NCI-H2081 (cell line): ENCODE measurements around the gene PODN.

Experiments
- DNase-seq, 2 experiments: peaks; one replicate each; lab custom pipeline; 2025; lab: John Stamatoyannopoulos, UW

Gene PODN

DNA sequence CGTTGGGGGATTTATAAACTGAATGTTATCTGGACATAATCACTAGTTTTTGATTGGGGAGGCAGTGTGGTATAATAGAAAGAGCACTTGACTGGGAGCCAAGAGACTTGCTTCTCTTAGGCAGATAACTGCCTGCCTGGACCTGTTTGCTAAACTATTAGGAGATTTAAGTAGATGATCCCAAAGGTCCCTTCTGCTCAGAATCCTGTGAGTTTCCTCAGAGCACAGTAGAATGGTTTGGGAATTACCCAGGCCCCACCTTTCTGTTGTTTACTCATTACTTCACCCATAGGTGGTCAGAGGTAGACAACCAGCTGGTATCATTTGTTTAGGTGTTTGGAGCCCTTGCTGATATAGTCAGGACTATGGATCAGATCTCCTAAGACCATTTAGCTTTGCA is 10.3 kb upstream of the PODN start:
- no peak for DNase-seq

DNA sequence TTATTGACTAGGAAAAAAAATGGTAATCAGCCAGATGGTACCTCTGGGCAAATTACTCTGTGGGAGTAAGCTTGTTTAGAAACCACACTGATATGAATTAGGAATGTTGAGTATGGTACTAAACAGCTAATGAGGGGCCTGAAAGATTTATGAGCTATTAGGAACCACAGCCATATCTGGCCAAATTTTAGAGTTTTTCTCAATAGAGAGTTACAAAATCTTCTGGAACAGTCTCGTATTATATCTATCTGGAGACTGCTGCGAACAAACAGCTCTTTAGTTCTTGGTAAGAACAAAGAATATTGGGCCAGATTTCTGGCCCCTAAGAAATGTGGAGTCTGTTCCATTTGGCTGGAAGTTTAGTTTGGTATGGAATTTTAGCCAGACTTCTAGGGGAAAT is 4.9 kb upstream of the PODN start:
- no peak for DNase-seq

DNA sequence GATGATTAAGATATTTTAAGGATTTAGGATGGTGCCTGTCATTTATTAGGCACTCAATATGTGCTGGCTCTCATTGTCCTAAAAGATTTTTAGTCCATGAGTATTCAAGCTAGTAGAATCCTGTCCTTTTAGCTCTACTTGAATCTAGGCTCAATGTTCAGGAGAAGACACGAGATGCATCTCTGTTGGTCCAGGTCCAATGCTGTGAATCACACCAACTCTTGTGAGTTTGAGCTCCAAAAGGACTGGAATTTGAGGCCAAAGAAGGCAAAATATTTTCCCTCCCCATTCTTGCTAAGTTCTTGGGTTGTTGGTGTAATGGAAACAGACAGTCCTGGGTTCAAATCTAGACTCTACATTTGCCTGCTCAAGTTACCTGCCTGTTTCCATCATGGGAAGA is 1.4 kb upstream of the PODN start:
- no peak for DNase-seq

DNA sequence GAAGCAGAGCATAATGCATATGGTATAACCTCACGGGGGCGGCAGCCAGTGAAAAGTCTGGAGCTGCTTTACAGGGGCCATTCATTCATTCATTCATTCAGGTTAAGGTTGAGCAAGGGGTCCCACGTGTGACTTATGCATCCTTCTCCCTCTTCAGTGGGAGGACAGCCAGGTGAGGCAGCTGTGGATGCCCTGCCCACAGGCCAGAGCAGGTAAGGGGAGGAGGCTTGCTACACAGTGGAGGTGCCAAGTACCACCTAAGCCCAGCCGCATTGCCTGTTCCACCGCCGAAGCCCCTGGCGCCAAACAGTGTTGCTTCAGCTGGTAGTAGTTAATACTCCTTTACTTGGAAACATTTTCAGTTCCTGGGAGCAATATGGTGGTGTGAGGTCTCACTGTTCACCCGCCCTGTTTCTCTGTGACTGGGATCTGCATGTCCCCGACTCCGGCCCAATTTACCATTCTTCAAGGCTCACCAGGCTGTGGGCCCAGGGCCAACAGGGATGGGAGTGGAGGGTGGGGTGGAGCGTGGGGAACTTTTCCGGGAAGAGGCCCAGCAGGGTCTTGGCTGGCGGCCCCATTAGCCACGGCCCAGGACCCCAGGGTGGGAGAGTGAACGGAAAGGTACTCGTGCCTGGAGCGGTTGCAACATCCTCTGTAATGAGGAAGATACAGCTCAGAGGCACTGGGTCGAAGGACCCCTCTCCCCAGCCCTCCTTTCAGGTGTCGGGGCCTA is 722 bp upstream of the PODN start:
- no peak for DNase-seq

DNA sequence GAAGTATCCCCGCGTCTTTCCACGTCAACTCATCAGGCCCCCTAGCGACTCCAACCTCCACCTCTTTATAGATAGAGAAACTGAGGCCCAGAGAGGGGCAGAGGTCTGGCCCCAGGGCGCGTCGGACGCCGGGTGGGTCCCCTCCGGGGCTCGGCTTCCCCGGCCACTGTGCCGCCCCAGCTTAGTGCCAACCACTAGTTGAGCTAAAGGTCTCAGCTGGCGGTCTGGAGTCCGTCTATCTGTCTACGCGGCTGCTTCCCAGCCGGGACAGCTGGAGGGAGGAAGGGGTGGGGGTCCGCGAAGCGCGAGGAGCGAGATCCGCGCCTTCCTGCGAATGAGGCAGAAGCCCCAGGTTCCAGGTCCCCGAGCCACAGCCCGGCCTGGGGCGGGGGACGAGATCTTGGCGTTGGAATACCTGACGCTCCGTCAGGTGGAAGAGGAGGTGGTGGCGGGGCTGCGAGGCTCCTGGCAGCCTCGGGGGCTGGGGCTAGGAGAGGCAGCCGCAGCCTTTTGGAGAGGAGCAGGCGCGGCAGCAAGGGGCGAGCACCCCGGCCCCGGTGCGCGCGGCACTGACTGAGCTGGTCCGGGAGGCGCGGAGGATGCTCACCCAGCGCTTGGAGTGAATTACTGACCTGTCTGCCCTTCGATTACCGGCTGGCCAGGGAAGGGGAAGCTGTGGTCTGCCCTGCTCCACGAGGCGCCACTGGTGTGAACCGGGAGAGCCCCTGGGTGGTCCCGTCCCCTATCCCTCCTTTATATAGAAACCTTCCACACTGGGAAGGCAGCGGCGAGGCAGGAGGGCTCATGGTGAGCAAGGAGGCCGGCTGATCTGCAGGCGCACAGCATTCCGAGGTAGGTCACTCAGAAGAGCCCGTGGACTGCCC is 937 bp downstream of the PODN start:
- DNase-seq: no peak

DNA sequence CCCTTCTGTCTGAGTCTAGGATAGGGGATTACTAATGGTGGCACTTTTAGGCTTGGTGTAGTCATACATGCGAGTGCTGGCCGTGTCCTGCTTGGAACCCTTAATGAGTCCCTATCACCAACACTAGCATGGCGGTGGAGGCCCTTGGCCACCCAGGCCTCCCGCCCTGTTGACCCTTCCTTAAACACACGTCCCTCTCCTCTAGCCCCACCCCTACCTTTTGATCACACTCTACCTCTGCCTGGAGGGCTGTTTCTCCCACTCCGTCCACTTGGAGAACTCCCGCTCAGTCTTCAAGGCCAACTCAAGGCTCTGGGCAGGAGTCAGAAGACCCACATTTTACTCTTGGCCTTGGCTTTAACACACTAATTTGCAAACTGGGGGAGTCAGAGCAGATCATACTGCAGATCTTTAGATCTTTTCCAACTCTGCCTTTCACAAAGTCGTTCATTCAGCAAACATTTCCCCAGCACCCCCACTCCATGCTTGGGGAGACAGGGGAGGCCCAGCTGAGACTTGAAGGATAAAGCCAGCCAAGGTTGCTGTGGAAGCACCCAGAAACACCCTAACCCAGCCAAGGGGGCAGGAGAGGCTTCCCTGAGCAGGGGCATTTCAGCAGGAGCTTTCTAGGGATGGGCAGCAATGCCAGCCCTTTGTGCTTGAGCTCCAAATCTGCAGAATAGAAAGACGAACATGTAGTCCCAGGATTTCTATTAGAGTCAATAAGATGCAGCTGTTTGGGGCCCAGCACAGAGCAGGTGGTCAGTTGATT is 1.9 kb downstream of the PODN start:
- DNase-seq: no peak

DNA sequence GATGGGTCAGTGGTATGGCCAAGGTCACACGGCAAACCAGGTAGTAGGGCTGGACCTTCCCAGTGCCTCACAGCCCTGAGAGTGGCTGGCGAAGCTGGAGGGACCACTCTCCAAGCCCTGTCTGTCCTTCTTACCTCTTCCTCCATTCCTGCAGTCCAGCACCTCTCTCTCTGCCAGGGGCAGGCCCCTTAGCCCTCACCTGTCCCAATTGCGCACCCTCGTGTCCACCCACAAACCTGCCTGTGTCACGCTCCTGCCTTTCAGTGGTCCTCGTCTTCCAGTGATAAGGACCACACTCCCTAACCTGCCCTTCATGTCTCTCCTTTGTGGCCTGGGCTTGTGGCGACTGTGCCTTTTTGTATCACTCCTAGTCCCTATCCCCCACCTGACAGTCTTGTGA is 3.4 kb downstream of the PODN start:
- no peak for DNase-seq

DNA sequence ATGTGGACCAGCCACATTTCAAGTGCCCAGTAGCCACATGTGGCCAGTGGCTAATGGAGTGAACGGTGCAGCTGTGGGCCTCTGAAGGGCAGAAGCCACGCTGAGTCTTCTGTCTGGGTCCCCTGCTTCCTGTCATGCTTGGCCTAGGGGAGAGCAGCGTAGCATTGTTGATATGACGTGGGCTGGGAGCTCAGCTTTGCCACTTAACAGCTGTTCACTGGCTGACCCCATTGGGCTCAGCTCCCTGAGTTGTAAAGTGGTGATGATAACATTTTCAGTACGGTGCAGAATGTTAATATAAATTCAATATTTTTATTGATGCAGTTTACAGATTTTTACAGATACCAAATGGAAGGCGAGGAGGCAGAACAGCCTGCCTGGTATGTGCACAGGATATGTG is 4.5 kb downstream of the PODN start:
- no peak for DNase-seq

DNA sequence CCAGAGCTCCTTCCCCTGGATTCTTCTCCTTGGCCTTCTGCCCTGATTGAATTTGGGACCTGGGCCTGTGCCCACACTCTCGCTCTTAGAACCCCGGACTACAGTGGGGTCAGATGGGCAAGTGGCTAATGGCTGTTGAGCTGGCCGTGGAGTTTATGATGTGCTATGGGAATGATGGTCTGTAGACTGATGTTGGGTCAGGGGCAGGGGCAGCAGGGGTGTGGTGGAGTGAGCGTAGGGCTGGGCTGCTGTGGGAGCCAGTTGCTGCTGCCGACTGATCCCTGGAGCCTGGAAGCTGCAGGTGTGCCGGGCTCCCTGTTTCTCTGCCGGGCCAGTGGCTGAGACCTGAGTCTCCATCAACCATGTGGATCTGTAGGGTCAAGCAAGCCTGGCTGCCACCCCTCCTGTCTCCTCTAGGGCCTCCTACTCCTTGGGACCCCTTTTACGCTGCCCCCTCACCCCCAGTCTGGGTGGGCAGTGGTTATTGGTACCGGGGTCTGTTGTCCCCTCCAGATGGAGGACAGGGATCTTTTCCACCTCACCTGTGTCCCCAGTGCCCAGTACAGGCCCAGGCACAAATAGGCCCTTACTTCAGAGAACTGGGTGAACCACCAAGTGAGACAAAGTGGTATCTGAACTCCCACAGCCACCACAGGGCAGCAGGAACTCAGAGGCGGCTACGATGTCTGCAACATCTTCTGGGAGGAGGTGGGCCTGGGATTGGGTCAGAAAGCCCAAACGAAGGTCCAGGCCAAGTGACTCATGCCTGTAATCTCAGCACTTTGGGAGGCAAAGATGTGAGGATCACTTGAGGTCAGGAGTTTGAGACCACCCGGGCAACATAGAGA is 5.1 kb downstream of the PODN start:
- DNase-seq: no peak

DNA sequence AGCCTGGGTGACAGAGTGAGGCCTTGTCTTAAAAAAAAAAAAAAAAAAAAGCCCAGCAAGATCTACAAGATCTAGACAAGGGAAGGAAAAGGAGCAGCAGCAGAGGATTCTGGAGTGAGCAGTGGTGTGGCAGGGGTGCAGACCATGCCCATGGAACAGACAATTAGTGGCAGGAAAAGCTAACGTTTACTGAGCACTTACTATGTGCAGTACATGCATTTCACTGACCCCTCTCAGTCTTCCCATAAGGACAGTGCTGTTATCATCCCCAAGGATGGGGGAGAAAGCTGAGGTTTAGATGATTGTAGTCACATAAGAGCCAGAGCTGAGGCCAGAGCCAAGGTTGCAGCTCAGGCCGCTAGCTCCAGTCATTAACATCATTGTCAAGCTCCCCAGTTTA is 5.9 kb downstream of the PODN start:
- no peak for DNase-seq

DNA sequence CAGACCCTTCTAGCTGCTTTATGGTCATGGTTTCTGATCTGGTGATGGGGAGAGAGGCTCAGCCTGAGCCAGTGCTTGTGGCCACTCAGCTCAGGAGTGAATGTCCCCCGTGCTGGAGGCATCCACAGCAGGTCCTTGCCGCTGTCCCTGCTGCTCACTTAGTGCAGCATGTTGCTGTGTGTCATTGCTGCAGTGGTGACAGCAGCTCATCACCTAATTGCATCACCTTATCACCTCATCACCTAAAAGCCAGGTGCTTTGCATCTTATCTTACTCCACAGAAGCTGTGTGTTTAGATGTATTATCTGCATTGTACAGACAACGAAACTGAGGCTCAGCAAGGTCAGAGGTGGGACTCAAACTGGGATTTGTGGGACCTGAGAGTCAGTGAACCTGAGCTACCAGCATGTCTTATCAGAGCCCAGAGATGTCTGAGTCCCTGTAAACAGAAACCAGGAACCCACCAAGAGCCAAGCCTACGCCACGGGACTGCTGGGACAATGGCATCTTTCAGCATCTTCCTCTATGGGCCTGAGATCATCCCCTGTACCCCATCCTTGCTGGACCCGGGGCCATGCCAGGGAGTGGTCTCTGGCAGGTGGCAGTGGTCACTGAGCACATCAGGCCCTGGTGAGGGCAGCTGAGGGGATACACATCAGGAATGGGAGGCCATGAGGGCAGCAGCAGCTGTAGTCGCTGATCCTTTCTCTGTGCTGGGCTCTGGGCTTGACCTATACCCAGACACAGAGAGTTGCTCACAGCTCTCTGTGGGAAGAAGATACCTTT is 6.5 kb downstream of the PODN start:
- no peak for DNase-seq

DNA sequence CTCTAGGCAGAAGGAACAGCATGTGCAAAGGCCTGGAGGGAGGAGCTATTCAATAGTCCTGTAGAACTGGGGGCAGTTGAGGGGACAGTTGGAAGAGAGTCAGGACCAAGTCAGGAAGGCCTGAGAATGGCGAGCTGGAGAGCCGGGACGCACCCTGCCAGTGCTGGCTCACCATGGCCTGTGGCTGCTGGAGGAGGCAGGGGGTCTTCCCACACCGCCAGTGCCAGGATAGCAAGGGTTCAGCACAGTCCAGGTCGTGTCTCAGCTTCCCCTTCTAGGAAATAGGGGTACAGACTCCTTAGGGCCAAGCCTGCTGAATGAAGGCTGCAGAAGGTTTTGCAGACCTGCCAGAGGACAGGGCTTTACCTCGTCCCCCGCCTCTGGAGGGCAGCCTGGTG is 7.3 kb downstream of the PODN start:
- no peak for DNase-seq

DNA sequence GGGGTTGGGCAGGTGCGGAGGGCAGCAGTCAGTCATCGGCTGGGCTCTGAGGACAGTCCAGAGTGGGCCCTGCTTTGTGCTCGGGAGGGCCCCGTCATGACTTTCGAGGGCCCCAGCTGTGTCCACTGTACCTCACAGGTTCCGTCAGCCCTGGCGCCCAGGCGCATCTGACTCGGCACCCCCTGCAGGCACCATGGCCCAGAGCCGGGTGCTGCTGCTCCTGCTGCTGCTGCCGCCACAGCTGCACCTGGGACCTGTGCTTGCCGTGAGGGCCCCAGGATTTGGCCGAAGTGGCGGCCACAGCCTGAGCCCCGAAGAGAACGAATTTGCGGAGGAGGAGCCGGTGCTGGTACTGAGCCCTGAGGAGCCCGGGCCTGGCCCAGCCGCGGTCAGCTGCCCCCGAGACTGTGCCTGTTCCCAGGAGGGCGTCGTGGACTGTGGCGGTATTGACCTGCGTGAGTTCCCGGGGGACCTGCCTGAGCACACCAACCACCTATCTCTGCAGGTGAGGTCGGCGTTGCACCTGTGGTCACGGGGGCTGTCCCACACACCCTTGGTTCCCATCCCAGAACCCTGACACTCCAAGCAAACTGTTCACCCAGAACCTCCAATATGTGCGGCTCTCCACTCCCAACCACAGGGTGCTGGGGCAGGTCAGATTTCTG is 7.8 kb downstream of the PODN start:
- DNase-seq: no peak

DNA sequence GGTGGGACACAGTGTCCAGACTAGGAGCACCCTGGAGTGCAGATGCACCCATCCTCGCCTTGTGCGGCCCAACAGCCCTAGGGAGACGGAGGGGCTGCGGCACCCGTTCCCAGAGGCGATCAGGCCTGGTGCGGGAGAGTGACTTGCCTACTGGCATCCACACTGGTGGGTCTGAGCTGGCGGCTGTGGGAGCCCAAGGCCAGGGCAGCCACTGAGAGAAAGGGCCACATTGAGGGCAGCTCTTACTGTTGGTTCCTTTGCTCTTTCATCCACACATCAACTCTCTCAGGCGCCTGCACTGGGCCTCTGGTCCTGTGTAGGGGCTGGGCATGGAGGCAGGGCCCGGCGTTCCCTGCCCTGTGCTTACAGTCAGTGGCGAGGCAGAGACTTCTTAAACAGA is 8.6 kb downstream of the PODN start:
- DNase-seq: no peak

DNA sequence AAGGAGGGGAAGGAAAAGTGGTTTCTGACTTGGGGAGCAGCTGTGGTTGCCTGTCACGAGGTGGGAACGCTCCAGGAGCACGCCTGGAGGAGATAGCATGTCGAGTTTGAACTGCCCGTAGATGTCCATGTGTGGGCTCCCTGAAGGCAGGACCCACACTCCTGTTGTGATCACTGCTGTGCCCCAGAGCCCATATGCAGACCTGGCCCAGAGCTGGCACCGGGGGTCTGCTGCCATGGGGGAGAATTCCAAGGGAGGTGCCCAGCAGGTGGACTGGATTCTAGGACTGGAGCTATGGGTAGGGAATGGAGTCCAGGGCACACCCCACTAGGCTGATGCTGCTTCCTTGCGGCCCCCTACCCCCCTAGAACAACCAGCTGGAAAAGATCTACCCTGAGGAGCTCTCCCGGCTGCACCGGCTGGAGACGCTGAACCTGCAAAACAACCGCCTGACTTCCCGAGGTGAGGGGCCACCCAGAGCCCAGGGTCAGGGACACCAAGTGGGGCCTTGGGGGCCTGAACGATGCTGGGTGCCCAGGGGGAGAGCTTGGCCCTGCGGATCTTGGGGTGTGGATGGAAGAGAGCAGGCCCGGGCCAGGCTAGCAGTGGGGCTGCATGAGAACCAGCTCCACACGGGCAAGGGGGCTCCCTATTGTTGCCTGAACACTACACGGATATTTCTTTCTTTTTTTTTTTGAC is 9.3 kb downstream of the PODN start:
- DNase-seq: no peak

DNA sequence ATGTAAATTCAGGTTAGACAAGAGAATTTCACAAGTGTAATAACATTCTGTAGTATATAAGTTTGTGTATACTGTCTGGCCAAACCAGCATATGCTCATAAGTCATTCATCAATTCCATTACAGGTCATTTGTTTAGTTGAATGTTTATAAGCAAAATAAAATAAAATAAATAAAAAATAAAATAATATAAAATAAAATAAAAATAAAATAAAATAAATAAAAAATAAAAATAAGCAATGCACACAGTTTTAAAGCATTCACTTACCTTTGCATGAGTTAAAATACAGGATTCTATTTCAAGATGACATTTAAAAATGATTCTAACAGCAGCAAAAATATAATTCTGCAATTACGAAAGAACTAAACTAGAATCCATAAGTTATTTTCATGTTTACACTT is 9.9 kb downstream of the PODN start:
- no peak for DNase-seq

DNA sequence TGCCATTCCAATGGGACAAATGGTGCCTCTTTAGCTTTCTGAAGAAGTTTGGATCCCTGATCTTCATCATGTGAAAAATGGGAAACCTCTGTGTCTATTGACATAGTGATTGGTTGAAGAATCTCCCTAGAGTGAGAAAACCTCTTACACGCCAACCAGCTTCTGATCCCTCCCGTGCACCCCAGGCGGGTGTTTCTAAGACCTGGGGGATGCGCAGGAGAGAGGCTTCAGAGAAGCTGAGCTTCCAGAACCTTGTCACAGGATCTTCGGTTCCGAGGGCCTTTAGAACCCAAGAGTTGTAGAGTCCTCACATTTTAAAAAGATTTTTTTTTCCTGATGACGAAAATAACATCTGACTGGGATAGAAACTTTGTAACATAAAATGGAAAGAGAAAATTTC is 11.3 kb downstream of the PODN start:
- DNase-seq: no peak

DNA sequence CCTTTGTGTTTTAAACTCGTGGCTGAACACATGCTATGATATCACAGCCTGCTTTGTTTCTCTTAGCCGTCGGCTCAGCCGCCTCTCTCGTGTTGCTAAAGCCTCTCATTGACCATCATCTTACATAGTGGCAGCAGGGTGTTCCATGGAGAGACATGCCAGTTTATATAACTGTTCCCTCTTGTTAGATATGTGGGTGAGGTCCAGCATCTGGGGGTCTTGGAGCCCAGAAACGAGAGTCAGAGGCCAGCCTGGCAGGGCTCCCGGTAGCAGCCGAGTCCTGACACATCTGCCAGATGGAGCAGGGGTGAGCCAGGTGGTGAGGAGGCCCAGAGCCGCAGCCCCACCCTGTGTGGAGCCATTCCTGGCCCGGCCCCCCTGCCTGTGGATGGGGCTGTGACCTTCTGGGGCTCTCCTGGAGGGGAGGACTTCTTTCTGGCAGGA is 11.9 kb downstream of the PODN start:
- no peak for DNase-seq

DNA sequence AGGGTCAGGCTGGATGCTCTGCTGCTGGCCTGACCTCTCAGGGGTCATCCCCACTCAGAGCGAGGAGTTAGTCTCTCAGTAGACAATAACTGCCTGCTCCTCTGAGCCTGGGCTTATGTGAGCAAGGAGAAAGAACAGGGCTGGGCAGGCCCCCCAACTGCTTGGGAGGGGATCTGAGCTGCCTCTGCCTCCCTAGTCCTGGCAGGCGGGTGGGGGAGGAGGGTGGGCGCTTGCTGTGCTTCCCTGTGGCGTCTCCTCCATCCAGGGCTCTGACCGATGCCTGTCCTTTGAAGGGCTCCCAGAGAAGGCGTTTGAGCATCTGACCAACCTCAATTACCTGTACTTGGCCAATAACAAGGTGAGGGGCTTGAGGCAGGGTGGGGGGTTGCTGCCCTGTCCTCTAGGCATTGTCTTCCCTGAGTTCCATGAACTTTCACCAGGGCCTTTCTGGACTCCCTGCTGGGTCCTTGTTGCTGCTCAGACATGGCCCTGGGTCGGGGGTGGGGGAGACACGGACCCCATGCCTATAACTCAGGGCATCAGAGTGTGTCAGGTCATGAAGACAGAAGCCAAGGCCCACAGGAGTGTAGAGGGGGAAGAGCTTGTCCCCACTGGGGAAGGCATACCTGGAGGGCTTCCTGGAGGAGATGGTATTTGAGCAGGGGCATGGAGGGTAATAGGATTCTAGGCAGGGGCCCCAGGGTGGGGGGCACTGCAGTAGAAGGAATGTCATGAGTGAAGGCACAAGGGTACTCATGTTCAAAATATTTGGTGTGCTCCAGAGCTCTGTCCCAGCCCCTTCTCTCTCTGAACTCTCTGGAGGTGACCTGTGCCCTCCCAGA is 12.5 kb downstream of the PODN start:
- no peak for DNase-seq
